GM12878 (cell line): ENCODE data around the gene NEO1. TPM values are rescaled to one million over a fixed set of nuclear protein-coding genes. Genes with fewer than 3 reads are reported as not detected.

ENCODE experiments used
- ATAC-seq: fragments of 200-7000 bp; cut with Tn5 transposase; 3 replicates; pipeline ENCODE4 v1.9.1; 2020; ENCODE audit warnings: mild to moderate bottlenecking, moderate library complexity
- BruUV-seq: library from RNA; stranded (reverse); fragments of 400-500 nt; replicated peaks from 2 replicates; lab custom pipeline; 2021; lab: Mats Ljungman, UMichigan
- CTCF ChIA-PET: fragments of 300-600 bp; sonication (Branson Sonifier 250); formaldehyde crosslinking; extraction: SDS; loops from one replicate; lab custom pipeline; 2021; ENCODE audit warnings: inconsistent platforms; lab: Yijun Ruan, JAX
- POLR2A ChIA-PET: fragments of 350-600 bp; formaldehyde crosslinking; extraction: SDS; loops from one replicate; lab custom pipeline; 2021; ENCODE audit warnings: inconsistent platforms; lab: Charles Lee
- RAD21 ChIA-PET: fragments of 300-600 bp; sonication (Branson Sonifier 250); formaldehyde crosslinking; loops from one replicate; lab custom pipeline; 2023; ENCODE audit warnings: antibody characterized with exemption; ENCODE audit not compliant: unreplicated experiment; lab: Charles Lee
- SMC1A ChIA-PET: fragments of 300-600 bp; sonication (Branson Sonifier 250); formaldehyde crosslinking; loops from one replicate; lab custom pipeline; 2023; ENCODE audit not compliant: unreplicated experiment, uncharacterized antibody; lab: Charles Lee
- DNase-seq: peaks from one replicate; pipeline ENCODE4 v3.0.0-alpha.2; 2011; ENCODE audit warnings: low read depth, low spot score
- FAIRE-seq: peaks from 3 replicates; lab custom pipeline; 2011; peaks lifted over from hg19 to GRCh38; lab: Jason Lieb, UNC
- H2AFZ ChIP-seq: 2 replicates; pipeline ENCODE4 v1.6.0; 2011; ENCODE audit warnings: low read depth, low read length, control low read depth; ENCODE audit not compliant: control insufficient read depth
- H3K27ac ChIP-seq: 2 replicates; pipeline ENCODE4 v1.5.1; 2011; ENCODE audit warnings: control low read depth; ENCODE audit not compliant: control insufficient read depth, insufficient read depth
- H3K27me3 ChIP-seq, 2 experiments: replicated peaks in 1 of 2; 2 replicates each; pipeline versions ENCODE4 v1.6.0 to v1.6.1; 2011; ENCODE audit warnings: low read length in 1 of 2; ENCODE audit not compliant: control insufficient read depth in 2 of 2, insufficient read depth in 2 of 2
- H3K36me3 ChIP-seq, 2 experiments: 2 replicates each; pipeline ENCODE4 v1.5.1; 2011; ENCODE audit warnings: low read length in 1 of 2; ENCODE audit not compliant: control insufficient read depth in 2 of 2, insufficient read depth in 2 of 2
- H3K4me1 ChIP-seq: 2 replicates; pipeline ENCODE4 v1.6.1; 2011; ENCODE audit warnings: mild to moderate bottlenecking, low read length, moderate library complexity, mixed read lengths; ENCODE audit not compliant: control insufficient read depth, insufficient read depth
- H3K4me2 ChIP-seq: 2 replicates; pipeline ENCODE4 v1.6.0; 2011; ENCODE audit warnings: control low read depth; ENCODE audit not compliant: control insufficient read depth, insufficient read depth
- H3K4me3 ChIP-seq: fragments of 200-600 bp; sonication (generic); 2 replicates; pipeline ENCODE4 v1.5.1; 2016
- H3K79me2 ChIP-seq: 2 replicates; pipeline ENCODE4 v1.6.0; 2011; ENCODE audit warnings: low read length; ENCODE audit not compliant: control insufficient read depth, insufficient read depth
- H3K9ac ChIP-seq: 2 replicates; pipeline ENCODE4 v1.8.0; 2011; ENCODE audit warnings: low read length, control low read depth, mixed read lengths; ENCODE audit not compliant: control insufficient read depth, insufficient read depth
- H3K9me3 ChIP-seq: replicated peaks from 3 replicates; pipeline ENCODE4 v1.5.1; 2011; ENCODE audit warnings: mild to moderate bottlenecking, low read length; ENCODE audit not compliant: control insufficient read depth, insufficient read depth
- H4K20me1 ChIP-seq: 2 replicates; pipeline ENCODE4 v1.6.0; 2011; ENCODE audit not compliant: control insufficient read depth, insufficient read depth
- ATF7 ChIP-seq: fragments of 450-650 bp; IDR thresholded peaks from 2 replicates; pipeline ENCODE4 v1.6.1; 2016; ENCODE audit warnings: low read depth, mild to moderate bottlenecking
- E4F1 ChIP-seq: fragments of 450-650 bp; IDR thresholded peaks from 2 replicates; pipeline ENCODE4 v1.6.1; 2018; ENCODE audit warnings: borderline replicate concordance, mild to moderate bottlenecking; ENCODE audit not compliant: partially characterized antibody
- FOXM1 ChIP-seq: IDR thresholded peaks from 2 replicates; pipeline ENCODE4 v1.6.1; 2012; ENCODE audit warnings: low read depth, mild to moderate bottlenecking, inconsistent platforms, low read length, moderate library complexity
- IKZF2 ChIP-seq, 2 experiments: fragments of 450-650 bp; IDR thresholded peaks; 2 replicates each; pipeline ENCODE4 v1.6.1; 2017; ENCODE audit warnings: mild to moderate bottlenecking in 2 of 2, moderate library complexity in 2 of 2
- JUND ChIP-seq: IDR thresholded peaks from 2 replicates; pipeline ENCODE4 v1.6.1; 2012; ENCODE audit warnings: low read depth, mild to moderate bottlenecking, low read length, improper control_type of control experiment, moderate library complexity
- KDM1A ChIP-seq: fragments of 200-600 bp; sonication (generic); IDR thresholded peaks from 2 replicates; pipeline ENCODE4 v1.6.1; 2016; ENCODE audit warnings: borderline replicate concordance
- POLR2AphosphoS2 ChIP-seq: IDR thresholded peaks from 2 replicates; pipeline ENCODE4 v1.6.1; 2011; ENCODE audit warnings: low read depth, mild to moderate bottlenecking, low read length, improper control_type of control experiment, moderate library complexity
- ZSCAN29 ChIP-seq: fragments of 450-650 bp; IDR thresholded peaks from 2 replicates; pipeline ENCODE4 v1.6.1; 2017; ENCODE audit warnings: mild to moderate bottlenecking, moderate library complexity
- in situ Hi-C: fragments of 300-500 bp; cut with MboI; formaldehyde crosslinking; loops from 9 replicates; pipeline ENCODE4 v1.14.3; 2018; ENCODE audit warnings: mixed read lengths
- intact Hi-C: fragments of 100-400 bp; cut with micrococcal nuclease; formaldehyde crosslinking; loops from one replicate; pipeline ENCODE4 v1.14.2; 2022; ENCODE audit not compliant: unreplicated experiment
- polyA plus RNA-seq, 11 experiments: library from polyadenylated mRNA; depleted of rRNA in 4 of 11; unstranded in 6 of 11; stranded (reverse) in 5 of 11; fragments of >200 nt; fragmentation: Nextera tagmentation in 4 of 11; fragmentation: Illumina TruSeq in 1 of 11; extraction: Ambion mirVana in 4 of 11; extraction: Trizol in 1 of 11; gene quantifications; 1 replicate in 1 of 11; 2 replicates in 10 of 11; pipeline versions ENCODE4 v1.2.1 to v1.2.3, GENCODE V29; 2011 to 2016; ENCODE audit warnings: inconsistent platforms in 2 of 11, missing spikeins in 2 of 11, low read depth in 1 of 11
- total RNA-seq, 4 experiments: library from RNA; depleted of rRNA in 3 of 4; stranded (reverse); fragments of >200 nt in 3 of 4; fragmentation: Illumina TruSeq in 1 of 4; extraction: Trizol in 1 of 4; gene quantifications; 2 replicates each; pipeline versions ENCODE4 v1.2.1 to v1.2.3, GENCODE V29; 2013 to 2021

Gene NEO1
- total and polyA plus RNA-seq, 10 of the 15 experiments (the other 5 are each of a cell fraction or from before 2014, with no cell fraction given): 0.03 to 2.0 (median 0.32) TPM

DNA sequence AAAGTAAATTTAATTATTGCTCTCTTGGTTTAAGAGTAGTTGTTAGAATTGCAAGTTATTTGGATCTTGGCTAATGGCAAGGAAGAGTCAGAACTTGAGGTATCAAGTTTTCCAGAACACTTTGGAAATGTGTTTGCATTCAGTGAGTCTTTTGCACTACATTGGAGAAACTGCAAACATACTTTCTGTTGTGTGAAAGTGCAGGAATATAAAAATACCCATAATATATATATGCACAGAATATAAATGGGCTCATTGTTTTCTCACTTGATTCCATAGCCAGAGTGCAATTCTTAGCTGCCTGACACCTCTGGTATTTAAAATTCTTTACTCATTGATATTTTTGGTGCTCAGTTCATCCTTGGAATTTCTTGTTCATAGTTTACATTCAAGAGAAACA lies 223.6 kb downstream of the NEO1 start:
- Histone ChIP-seq H3K4me2 (no peak overlapping the region), H2AFZ (no peak overlapping the region), H3K4me3 (no peak overlapping the region), H4K20me1 (no peaks in the 10 kb centered on the region), H3K27me3 (no peaks in the 10 kb centered on the region), H3K36me3 (no peaks in the 10 kb centered on the region), H3K27ac (no peak overlapping the region), H3K4me1 (no peaks in the 10 kb centered on the region), H3K9me3 (no peaks in the 10 kb centered on the region), H3K79me2 (no peaks in the 10 kb centered on the region), H3K9ac (no peak overlapping the region)
- intact Hi-C loops (no loop called here), in situ Hi-C loops (no loop called here)
- no TSS peak for BruUV-seq
- ATAC-seq (no peak), DNase-seq (no peak), FAIRE-seq (no peak)
- RAD21 ChIA-PET: interaction anchor here (1.0 to 3.8 kb wide), 2 partner anchors 34 to 429 kb away, joined by 3 to 29 read pairs; no protein-coding TSS in a partner anchor
- POLR2A ChIA-PET: no interaction called here
- SMC1A ChIA-PET: interaction anchor here (1.1 to 3.0 kb wide), 2 partner anchors 10 to 34 kb away, joined by 4 to 27 read pairs; no protein-coding TSS in a partner anchor
- CTCF ChIA-PET: interaction anchor here (0.6 to 8.5 kb wide), 7 partner anchors 11 to 676 kb away, joined by 3 to 78 read pairs (median 4); no protein-coding TSS in a partner anchor
- TF ChIP-seq FOXM1 (no peak), KDM1A (no peak), IKZF2 (IDR thresholded peaks at IDR 0.05) (no peak), E4F1 (no peak), POLR2AphosphoS2 (no peak), ZSCAN29 (no peak), ATF7 (no peak), JUND (no peak)
